Measurements from ENCODE around the gene SNX8.

GRCh38 chr7:2214636-2215035, 99.6 kb downstream of the SNX8 start:
- TF ChIP-seq POLR2AphosphoS5 (IDR thresholded peaks at IDR 0.05; ENCODE audit: low read depth, low read length) (no peak), CTCF (IDR thresholded peaks at IDR 0.05) (no peak), TCF7L2 (IDR thresholded peaks at IDR 0.05; ENCODE audit: low read depth, low read length) (no peak), SIN3A (IDR thresholded peaks at IDR 0.05; ENCODE audit: borderline replicate concordance, insufficient read depth, low read depth, low read length) (no peak), REST (IDR thresholded peaks at IDR 0.05; ENCODE audit: insufficient read depth in 1 of 2, low read depth in 2 of 2, low read length in 1 of 2) (no peak)
